Neural crest cell (in vitro differentiated cells): ENCODE data around the gene JAK3. TPM values are rescaled to one million over a fixed set of nuclear protein-coding genes. Genes with fewer than 3 reads are reported as not detected.

Experiments used
- DNase-seq: peaks from one replicate; pipeline ENCODE4 v3.0.0; 2021; ENCODE audit warnings: low read depth, mixed read lengths, low spot score
- H3K27ac Mint-ChIP-seq: one replicate; pipeline ENCODE4 v1.8.0; 2021; ENCODE audit warnings: mild to moderate bottlenecking, mixed read lengths; ENCODE audit not compliant: unreplicated experiment
- H3K27me3 Mint-ChIP-seq: 2 replicates; pipeline ENCODE4 v1.8.0; 2021; ENCODE audit warnings: low read depth, mild to moderate bottlenecking, mixed read lengths
- H3K36me3 Mint-ChIP-seq: 2 replicates; pipeline ENCODE4 v1.8.0; 2021; ENCODE audit warnings: low read depth, mild to moderate bottlenecking, mixed read lengths
- H3K4me1 Mint-ChIP-seq: 2 replicates; pipeline ENCODE4 v1.8.0; 2021; ENCODE audit warnings: mixed read lengths
- H3K4me3 Mint-ChIP-seq: one replicate; pipeline ENCODE4 v1.8.0; 2021; ENCODE audit warnings: mild to moderate bottlenecking, mixed read lengths
- H3K9me3 Mint-ChIP-seq: 2 replicates; pipeline ENCODE4 v1.8.0; 2021; ENCODE audit warnings: mixed read lengths
- CTCF ChIP-seq: fragments of 200-600 bp; sonication (generic); conservative IDR thresholded peaks from 2 replicates; pipeline ENCODE4 v1.5.0; 2021; ENCODE audit warnings: antibody characterized with exemption, mild to moderate bottlenecking
- total RNA-seq: library from RNA; stranded (reverse); gene quantifications from 2 replicates; pipeline ENCODE4 v1.2.1, GENCODE V29; 2021

JAK3 gene
- total RNA-seq, 1 donor from 2014 or later = 1.6 TPM

GRCh38 chr19:17832443-17833208, 15.2 kb downstream of the JAK3 start:
- peaks cover 18% of the 10 kb centered on the region for H3K4me1 Mint-ChIP-seq
- TF ChIP-seq CTCF = no peak
- no peaks in the 10 kb centered on the region for H3K9me3 Mint-ChIP-seq
- H3K4me3 Mint-ChIP-seq = no peak overlapping the region
- peaks cover 25% of the 10 kb centered on the region for H3K27me3 Mint-ChIP-seq
- H3K36me3 Mint-ChIP-seq = no peaks in the 10 kb centered on the region
- H3K27ac Mint-ChIP-seq = no peak overlapping the region
- DNase-seq = no peak

GRCh38 chr19:17831419-17831888, 16.3 kb downstream of the JAK3 start:
- Mint-ChIP-seq H3K27me3 (peaks cover 23% of the 10 kb centered on the region), H3K9me3 (no peaks in the 10 kb centered on the region), H3K36me3 (no peaks in the 10 kb centered on the region), H3K27ac (no peak overlapping the region), H3K4me1 (peaks cover 18% of the 10 kb centered on the region), H3K4me3 (no peak overlapping the region)
- TF ChIP-seq CTCF = no peak
- no peak for DNase-seq

- Mint-ChIP-seq H3K4me1 (peaks cover 18% of the 10 kb centered on the region), H3K27ac (peak overlapping the region; percentile 89), H3K36me3 (no peaks in the 10 kb centered on the region), H3K27me3 (peaks cover 22% of the 10 kb centered on the region), H3K4me3 (peak overlapping the region; percentile 83), H3K9me3 (no peaks in the 10 kb centered on the region)
- DNase-seq = peak; percentile 62
- no peak for TF ChIP-seq CTCF
These were observed 17.0 kb downstream of the JAK3 start for GRCh38 chr19:17830567-17831418.

- TF ChIP-seq CTCF = no peak
- H3K27me3 Mint-ChIP-seq = peaks cover 16% of the 10 kb centered on the region
- peak overlapping the region; percentile 83 for H3K4me3 Mint-ChIP-seq
- H3K36me3 Mint-ChIP-seq = no peaks in the 10 kb centered on the region
- peak overlapping the region; percentile 89 for H3K27ac Mint-ChIP-seq
- peaks cover 11% of the 10 kb centered on the region for H3K4me1 Mint-ChIP-seq
- DNase-seq = peak; percentile 21
- no peaks in the 10 kb centered on the region for H3K9me3 Mint-ChIP-seq
These were observed 17.8 kb downstream of the JAK3 start for GRCh38 chr19:17829855-17830566.

- H3K27ac Mint-ChIP-seq = no peak overlapping the region
- H3K9me3 Mint-ChIP-seq = no peaks in the 10 kb centered on the region
- DNase-seq = no peak
- no peak overlapping the region for H3K4me3 Mint-ChIP-seq
- peaks cover 16% of the 10 kb centered on the region for H3K27me3 Mint-ChIP-seq
- H3K36me3 Mint-ChIP-seq = no peaks in the 10 kb centered on the region
- TF ChIP-seq CTCF = no peak
- H3K4me1 Mint-ChIP-seq = peaks cover 4% of the 10 kb centered on the region
These were observed 21.2 kb downstream of the JAK3 start for GRCh38 chr19:17826508-17827056.
